ENCODE data around the gene GAS7.
A peak's percentile ranks its signal among the peaks of the same experiment; 100 is the strongest.

Gene GAS7

GRCh38 chr17:10119203-10120108 is 79.0 kb downstream of the GAS7 start:
- DNase-seq (ENCODE audit: low read depth in 1 of 2, low spot score in 1 of 2): peak; percentile 82 to 97
- in situ Hi-C loops (cut with HindIII; ENCODE audit: low pct_unique_long_range_greater_than_20kb, low sequenced_read_pairs): no loop called here
- TF ChIP-seq JUND (IDR thresholded peaks at IDR 0.05; ENCODE audit: low read depth): no peak

- in situ Hi-C loops (cut with HindIII; ENCODE audit: low pct_unique_long_range_greater_than_20kb, low sequenced_read_pairs): no loop called here
- DNase-seq (ENCODE audit: low read depth in 1 of 2, low spot score in 1 of 2): no peak
- TF ChIP-seq JUND (IDR thresholded peaks at IDR 0.05; ENCODE audit: low read depth): no peak
Observed at GRCh38 chr17:10118788-10119130, 79.6 kb downstream of the GAS7 start.

DNA sequence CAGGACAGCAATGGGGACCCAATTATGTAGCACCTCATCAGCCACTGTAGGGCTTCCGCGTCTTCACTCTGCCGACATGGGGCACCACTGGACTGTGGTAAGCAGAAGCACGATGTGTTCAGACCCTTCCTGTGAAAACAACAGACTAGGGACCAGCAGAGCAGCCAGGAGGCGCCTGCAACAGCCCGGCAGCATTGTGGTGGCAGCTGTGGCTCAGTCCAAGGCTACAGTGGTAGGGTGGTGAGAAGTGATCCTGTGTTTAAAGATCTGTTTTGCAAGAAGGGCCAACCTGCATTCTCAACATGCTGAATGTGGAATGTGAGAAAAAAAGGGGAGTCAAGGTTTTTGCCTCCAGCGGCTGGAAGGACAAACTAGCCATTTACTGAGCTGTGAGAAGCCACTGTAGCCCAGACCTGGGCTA is 80.8 kb downstream of the GAS7 start:
- in situ Hi-C loops (cut with HindIII; ENCODE audit: low pct_unique_long_range_greater_than_20kb, low sequenced_read_pairs): no loop called here
- DNase-seq (ENCODE audit: low read depth in 1 of 2, low spot score in 1 of 2): no peak
- no peak for TF ChIP-seq JUND (IDR thresholded peaks at IDR 0.05; ENCODE audit: low read depth)

GRCh38 chr17:10116753-10117420 is 81.5 kb downstream of the GAS7 start:
- TF ChIP-seq JUND (IDR thresholded peaks at IDR 0.05; ENCODE audit: low read depth): no peak
- no peak for DNase-seq (ENCODE audit: low read depth in 1 of 2, low spot score in 1 of 2)
- in situ Hi-C loops (cut with HindIII; ENCODE audit: low pct_unique_long_range_greater_than_20kb, low sequenced_read_pairs): no loop called here

DNA sequence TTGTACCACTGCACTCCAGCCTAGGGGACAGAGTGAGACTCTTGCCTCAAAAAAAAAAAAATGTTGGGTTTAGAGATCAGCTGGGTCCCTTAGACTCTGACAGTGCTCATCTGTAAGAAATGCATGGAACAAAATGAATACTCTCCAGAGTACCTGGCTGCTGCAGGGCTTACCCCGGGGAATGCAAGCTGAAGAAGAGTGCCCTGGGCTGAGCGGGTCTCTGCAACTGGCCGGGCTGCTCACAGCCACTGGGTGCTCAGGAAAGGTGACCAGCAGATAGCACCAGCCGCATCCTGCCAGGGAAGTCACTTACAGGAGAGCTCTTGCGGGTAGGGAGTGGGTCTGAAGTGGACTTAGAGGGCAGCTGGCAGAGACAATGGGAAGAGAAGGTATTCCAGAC is 82.1 kb downstream of the GAS7 start:
- in situ Hi-C loops (cut with HindIII; ENCODE audit: low pct_unique_long_range_greater_than_20kb, low sequenced_read_pairs): no loop called here
- DNase-seq (ENCODE audit: low read depth in 1 of 2, low spot score in 1 of 2): no peak
- TF ChIP-seq JUND (IDR thresholded peaks at IDR 0.05; ENCODE audit: low read depth): no peak

GRCh38 chr17:10115536-10115932 is 82.9 kb downstream of the GAS7 start:
- no peak for DNase-seq (ENCODE audit: low read depth in 1 of 2, low spot score in 1 of 2)
- TF ChIP-seq JUND (IDR thresholded peaks at IDR 0.05; ENCODE audit: low read depth): no peak
- in situ Hi-C loops (cut with HindIII; ENCODE audit: low pct_unique_long_range_greater_than_20kb, low sequenced_read_pairs): no loop called here

GRCh38 chr17:10114931-10115535 is 83.4 kb downstream of the GAS7 start:
- DNase-seq (ENCODE audit: low read depth in 1 of 2, low spot score in 1 of 2): no peak
- in situ Hi-C loops (cut with HindIII; ENCODE audit: low pct_unique_long_range_greater_than_20kb, low sequenced_read_pairs): no loop called here
- TF ChIP-seq JUND (IDR thresholded peaks at IDR 0.05; ENCODE audit: low read depth): no peak

DNA sequence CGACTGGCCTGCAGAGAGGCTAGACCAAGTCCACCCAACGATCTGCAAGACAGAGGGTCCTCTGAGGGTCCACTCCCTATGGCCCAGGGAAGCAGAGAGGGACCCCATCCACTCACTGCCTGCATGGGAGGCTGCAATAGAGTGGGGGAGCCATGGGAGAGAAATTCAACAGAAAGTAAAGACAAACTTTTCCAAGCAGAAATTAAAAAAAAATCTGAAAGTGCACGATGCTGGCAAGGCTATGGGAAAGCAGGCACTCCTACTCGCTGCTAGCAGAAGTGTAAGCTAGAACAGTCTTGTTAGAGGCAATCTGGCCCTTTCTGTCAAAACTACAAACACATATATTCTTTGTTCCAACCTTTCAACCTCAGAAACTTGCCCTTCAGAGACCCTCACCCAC is 85.4 kb downstream of the GAS7 start:
- TF ChIP-seq JUND (IDR thresholded peaks at IDR 0.05; ENCODE audit: low read depth): no peak
- DNase-seq (ENCODE audit: low read depth in 1 of 2, low spot score in 1 of 2): no peak
- in situ Hi-C loops (cut with HindIII; ENCODE audit: low pct_unique_long_range_greater_than_20kb, low sequenced_read_pairs): no loop called here

- in situ Hi-C loops (cut with HindIII; ENCODE audit: low pct_unique_long_range_greater_than_20kb, low sequenced_read_pairs): no loop called here
- DNase-seq (ENCODE audit: low read depth in 1 of 2, low spot score in 1 of 2): no peak
Observed at GRCh38 chr17:10111907-10112452, 86.4 kb downstream of the GAS7 start.

DNA sequence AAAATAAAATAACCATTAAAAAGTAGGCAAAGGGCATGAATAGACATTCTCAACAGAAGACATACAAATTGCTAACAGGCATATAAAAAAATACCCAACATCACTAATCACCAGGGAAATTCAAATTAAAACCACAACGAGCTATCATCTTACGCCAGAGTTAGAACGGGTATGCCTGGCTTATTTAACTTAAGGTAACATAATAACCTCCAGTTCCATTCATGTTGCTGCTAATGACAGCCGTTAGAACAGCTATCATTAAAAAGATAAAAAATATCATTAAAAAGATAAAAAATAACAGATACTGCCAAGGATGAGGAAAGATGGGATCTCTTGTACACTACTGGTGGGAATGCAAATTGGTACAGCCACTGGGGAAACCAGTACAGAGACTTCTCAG is 89.3 kb downstream of the GAS7 start:
- in situ Hi-C loops (cut with HindIII; ENCODE audit: low pct_unique_long_range_greater_than_20kb, low sequenced_read_pairs): no loop called here
- no peak for TF ChIP-seq JUND (IDR thresholded peaks at IDR 0.05; ENCODE audit: low read depth)
- no peak for DNase-seq (ENCODE audit: low read depth in 1 of 2, low spot score in 1 of 2)

More at GRCh38 chr17:10111907-10112452, 86.4 kb downstream of the GAS7 start:
- TF ChIP-seq JUND (IDR thresholded peaks at IDR 0.05; ENCODE audit: low read depth): no peak

DNA sequence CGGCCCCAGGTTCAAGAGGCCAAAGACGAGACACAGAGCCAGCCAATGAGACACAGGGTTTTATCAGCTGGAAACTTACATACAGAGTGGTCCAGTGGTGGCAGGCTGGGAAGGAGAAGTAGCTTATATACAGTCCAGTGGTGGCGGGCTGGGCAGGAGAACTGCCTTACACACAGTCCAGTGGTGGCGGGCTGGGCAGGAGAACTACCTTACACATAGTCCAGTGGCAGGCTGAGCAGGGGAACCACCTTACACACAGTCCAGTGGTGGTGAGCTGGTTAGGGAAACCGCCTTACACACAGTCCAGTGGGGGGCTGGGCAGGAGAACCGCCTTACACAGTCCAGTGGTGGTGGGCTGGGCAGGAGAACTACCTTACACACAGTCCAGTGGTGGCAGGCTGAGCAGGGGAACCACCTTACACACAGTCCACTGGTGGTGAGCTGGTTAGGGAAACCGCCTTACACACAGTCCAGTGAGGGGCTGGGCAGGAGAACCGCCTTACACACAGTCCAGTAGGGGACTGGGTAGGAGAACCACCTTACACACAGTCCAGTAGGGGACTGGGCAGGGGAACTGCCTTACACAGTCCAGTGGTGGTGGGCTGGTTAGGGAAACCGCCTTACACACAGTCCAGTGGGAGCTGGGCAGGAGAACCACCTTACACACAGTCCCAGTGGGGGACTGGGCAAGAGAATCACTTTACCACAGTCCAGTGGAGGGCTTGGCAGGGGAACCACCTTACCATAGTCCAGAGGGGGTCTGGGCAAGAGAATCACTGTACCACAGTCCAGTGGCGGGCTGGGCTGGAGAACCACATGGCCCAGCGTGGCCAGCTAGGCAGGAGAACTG is 90.9 kb downstream of the GAS7 start:
- in situ Hi-C loops (cut with HindIII; ENCODE audit: low pct_unique_long_range_greater_than_20kb, low sequenced_read_pairs): no loop called here
- TF ChIP-seq JUND (IDR thresholded peaks at IDR 0.05; ENCODE audit: low read depth): no peak
- DNase-seq (ENCODE audit: low read depth in 1 of 2, low spot score in 1 of 2): no peak

GRCh38 chr17:10106067-10106466 is 92.3 kb downstream of the GAS7 start:
- DNase-seq (ENCODE audit: low read depth in 1 of 2, low spot score in 1 of 2): no peak
- no peak for TF ChIP-seq JUND (IDR thresholded peaks at IDR 0.05; ENCODE audit: low read depth)
- in situ Hi-C loops (cut with HindIII; ENCODE audit: low pct_unique_long_range_greater_than_20kb, low sequenced_read_pairs): no loop called here
